Hepatocyte (in vitro differentiated cells): ENCODE measurements around the gene TMEM51. TPM values are rescaled to one million over a fixed set of nuclear protein-coding genes. Genes with fewer than 3 reads are reported as not detected.

ENCODE experiments used
- DNase-seq: peaks from one replicate; pipeline ENCODE4 v3.0.0-alpha.2; 2016; ENCODE audit warnings: low spot score
- H2AFZ ChIP-seq: fragments of 200-600 bp; sonication (generic); 2 replicates; pipeline ENCODE4 v1.6.0; 2016; ENCODE audit warnings: antibody characterized with exemption, mild to moderate bottlenecking
- H3K27ac ChIP-seq: fragments of 200-600 bp; sonication (generic); 2 replicates; pipeline ENCODE4 v1.5.1; 2016; ENCODE audit warnings: mild to moderate bottlenecking
- H3K27me3 ChIP-seq: fragments of 200-600 bp; sonication (generic); 2 replicates; pipeline ENCODE4 v1.6.1; 2016
- H3K36me3 ChIP-seq: fragments of 200-600 bp; sonication (generic); replicated peaks from 2 replicates; pipeline ENCODE4 v1.5.1; 2016; ENCODE audit warnings: low read depth; ENCODE audit not compliant: insufficient read depth
- H3K4me1 ChIP-seq: fragments of 200-600 bp; sonication (generic); 2 replicates; pipeline ENCODE4 v1.5.1; 2016; ENCODE audit warnings: mild to moderate bottlenecking, moderate library complexity; ENCODE audit not compliant: insufficient read depth
- H3K4me2 ChIP-seq: fragments of 200-600 bp; sonication (generic); 2 replicates; pipeline ENCODE4 v1.6.0; 2016
- H3K4me3 ChIP-seq: fragments of 200-600 bp; sonication (generic); 2 replicates; pipeline ENCODE4 v1.5.1; 2016; ENCODE audit warnings: mild to moderate bottlenecking
- H3K79me2 ChIP-seq: fragments of 200-600 bp; sonication (generic); 2 replicates; pipeline ENCODE4 v1.6.0; 2017; ENCODE audit warnings: mild to moderate bottlenecking
- H3K9me2 ChIP-seq: fragments of 200-600 bp; sonication (generic); replicated peaks from 2 replicates; pipeline ENCODE4 v1.6.0; 2017; ENCODE audit warnings: mild to moderate bottlenecking; ENCODE audit not compliant: insufficient read depth
- H3K9me3 ChIP-seq: fragments of 200-600 bp; sonication (generic); 2 replicates; pipeline ENCODE4 v1.5.1; 2016; ENCODE audit warnings: low read depth, mild to moderate bottlenecking
- H4K20me1 ChIP-seq: fragments of 200-600 bp; sonication (generic); 2 replicates; pipeline ENCODE4 v1.6.0; 2016; ENCODE audit warnings: mild to moderate bottlenecking; ENCODE audit not compliant: insufficient read depth, poor library complexity, severe bottlenecking
- CTCF ChIP-seq: fragments of 200-600 bp; sonication (generic); IDR thresholded peaks from 2 replicates; pipeline ENCODE4 v1.5.1; 2016; ENCODE audit warnings: antibody characterized with exemption, mild to moderate bottlenecking; ENCODE audit not compliant: poor library complexity
- EZH2 ChIP-seq: fragments of 200-600 bp; sonication (generic); IDR thresholded peaks from 2 replicates; pipeline ENCODE4 v1.6.1; 2016; ENCODE audit warnings: antibody characterized with exemption, mild to moderate bottlenecking, borderline replicate concordance
- EZH2phosphoT487 ChIP-seq: fragments of 200-600 bp; sonication (generic); IDR thresholded peaks from one replicate; pipeline ENCODE4 v1.6.1; 2018; ENCODE audit warnings: antibody characterized with exemption, mild to moderate bottlenecking, low read depth, moderate library complexity; ENCODE audit not compliant: unreplicated experiment, severe bottlenecking
- WGBS: methylation state at CpG from one replicate; pipeline ENCODE4 v1.1.6; 2016; ENCODE audit warnings: low lambda C conversion rate; ENCODE audit errors: missing lambda C conversion rate; 5-methylcytosine and 5-hydroxymethylcytosine counted together
- polyA plus RNA-seq: library from polyadenylated mRNA; unstranded; fragments of >200 nt; fragmentation: Nextera tagmentation; extraction: Ambion mirVana; gene quantifications from 2 replicates; pipeline ENCODE4 v1.2.1, GENCODE V29; 2016
- total RNA-seq: library from RNA; depleted of rRNA; stranded (reverse); fragments of >200 nt; gene quantifications from 2 replicates; pipeline ENCODE4 v1.2.3, GENCODE V29; 2014

TMEM51 gene
- total and polyA plus RNA-seq, 2 experiments from 2014 or later, result 23.4 to 24.0 TPM

GRCh38 chr1:15257309-15257708 lies 103.8 kb downstream of the TMEM51 start:
- no peak for TF ChIP-seq EZH2phosphoT487
- no peak for TF ChIP-seq CTCF
- no peak for TF ChIP-seq EZH2
- Histone ChIP-seq H3K9me2 (no peaks in the 10 kb centered on the region), H3K9me3 (no peaks in the 10 kb centered on the region), H3K27me3 (no peaks in the 10 kb centered on the region), H4K20me1 (no peaks in the 10 kb centered on the region), H3K79me2 (no peaks in the 10 kb centered on the region), H3K27ac (no peak overlapping the region), H3K4me3 (no peak overlapping the region), H2AFZ (no peak overlapping the region), H3K36me3 (no peaks in the 10 kb centered on the region), H3K4me1 (no peaks in the 10 kb centered on the region), H3K4me2 (no peak overlapping the region)
- WGBS, result 77% methylated on average over 14 of the region's 14 CpGs
- no peak for DNase-seq

- no peak overlapping the region for H3K27ac ChIP-seq
- no peaks in the 10 kb centered on the region for H3K9me2 ChIP-seq
- H3K4me1 ChIP-seq, result no peaks in the 10 kb centered on the region
- TF ChIP-seq EZH2phosphoT487 (no peak), CTCF (no peak), EZH2 (no peak)
- WGBS, result 83% methylated on average over 13 of the region's 13 CpGs
- no peaks in the 10 kb centered on the region for H3K27me3 ChIP-seq
- no peaks in the 10 kb centered on the region for H3K79me2 ChIP-seq
- H3K4me2 ChIP-seq, result no peak overlapping the region
- H4K20me1 ChIP-seq, result no peaks in the 10 kb centered on the region
- H3K9me3 ChIP-seq, result no peaks in the 10 kb centered on the region
- no peak overlapping the region for H2AFZ ChIP-seq
- no peaks in the 10 kb centered on the region for H3K36me3 ChIP-seq
- no peak for DNase-seq
- no peak overlapping the region for H3K4me3 ChIP-seq
These were observed 105.5 kb downstream of the TMEM51 start for GRCh38 chr1:15258833-15259621.

- Histone ChIP-seq H3K4me3 (no peak overlapping the region), H3K9me2 (no peaks in the 10 kb centered on the region), H3K27me3 (no peaks in the 10 kb centered on the region), H3K27ac (no peak overlapping the region), H3K79me2 (no peaks in the 10 kb centered on the region), H3K4me2 (no peak overlapping the region), H3K36me3 (no peaks in the 10 kb centered on the region), H2AFZ (no peak overlapping the region), H4K20me1 (no peaks in the 10 kb centered on the region), H3K9me3 (no peaks in the 10 kb centered on the region), H3K4me1 (no peaks in the 10 kb centered on the region)
- TF ChIP-seq EZH2phosphoT487, result no peak
- no peak for TF ChIP-seq CTCF
- TF ChIP-seq EZH2, result no peak
- no peak for DNase-seq
- 93% methylated on average over 9 of the region's 9 CpGs for WGBS
These were observed 106.1 kb downstream of the TMEM51 start for GRCh38 chr1:15259622-15260007.
